Measurements from ENCODE around the gene HAPLN3. TPM values are rescaled to one million over a fixed set of nuclear protein-coding genes. Genes with fewer than 3 reads are reported as not detected.

Gene HAPLN3
- total and polyA plus RNA-seq, 2 of the 4 experiments (the other 2 are of a cell fraction) = 5.9 to 28.6 TPM

DNA sequence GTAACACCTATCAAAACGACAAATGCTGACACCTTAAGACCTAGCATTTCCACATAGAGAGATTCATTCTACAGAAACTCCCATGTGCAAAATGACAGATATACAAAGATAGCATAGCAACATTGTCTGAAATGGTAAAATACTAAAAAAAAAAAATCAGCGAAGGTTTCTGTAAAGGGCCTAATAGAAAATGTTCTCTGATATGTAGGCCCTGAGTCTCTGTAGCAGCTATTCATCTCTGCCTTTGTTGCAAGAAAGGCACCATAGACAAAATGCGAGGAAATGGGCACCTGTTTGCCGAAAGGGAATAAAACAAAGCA is 18.5 kb upstream of the HAPLN3 start:
- no peak for DNase-seq
- H4K91ac ChIP-seq (ENCODE audit: insufficient read depth, low read depth, low read length) = no peak overlapping the region
- H3K18ac ChIP-seq (ENCODE audit: low read depth, low read length) = peak overlapping the region; percentile 44; the same call in 1 of the 2 replicates
- no peak overlapping the region for H2AK9ac ChIP-seq (replicated peaks; ENCODE audit: low read depth, low read length, poor library complexity)
- peak overlapping the region; percentile 83 for H3K27ac ChIP-seq (ENCODE audit: insufficient read depth, low read length)
- BruUV-seq (replicated peaks) = no TSS peak
- no CpG with 5 or more reads among the region's 4 CpGs for WGBS, 2 experiments (ENCODE audit: extremely low coverage in 2 of 2, insufficient read length in 1 of 2)
- intact Hi-C loops (cut with micrococcal nuclease) (loop anchor here (1.0 kb wide), 1 partner anchor 88 kb away; no protein-coding TSS in a partner anchor), dilution Hi-C loops (cut with HindIII; ENCODE audit: low sequenced_read_pairs, unreplicated experiment) (loop anchor here (25.0 kb wide), 1 partner anchor 98 kb away; no protein-coding TSS in a partner anchor), in situ Hi-C loops (cut with MboI; ENCODE audit: low sequenced_read_pairs) (no loop called here)
- no peaks in the 10 kb centered on the region for H3K9me3 ChIP-seq (ENCODE audit: control insufficient read depth, insufficient read depth, low read length)
- H4K5ac ChIP-seq (ENCODE audit: low read depth, low read length) = peak overlapping the region; percentile 75; the same call in 1 of the 2 replicates
- 0 out of 2 replicates have a peak overlapping the region, but pooled peaks have one; percentile 27 for H3K4ac ChIP-seq (ENCODE audit: low read depth, low read length)
- H2BK5ac ChIP-seq (ENCODE audit: low read depth, low read length, poor library complexity, severe bottlenecking) = peak overlapping the region; percentile 68
- H3K9ac ChIP-seq (ENCODE audit: low read depth, low read length) = peak overlapping the region; percentile 61
- ChIA-PET POLR2A (ENCODE audit: unreplicated experiment) (no interaction called here), CTCF (interaction anchor here (0.7 kb wide), 1 partner anchor 9 kb away, joined by 4 read pairs; no protein-coding TSS in a partner anchor)
- peaks cover 18% of the 10 kb centered on the region for H3K36me3 ChIP-seq (ENCODE audit: control insufficient read depth, insufficient read depth, low read length)
- peak overlapping the region; percentile 23; the same call in 1 of the 2 replicates for H3K14ac ChIP-seq (replicated peaks; ENCODE audit: low read depth, low read length)
- H3K27me3 ChIP-seq (ENCODE audit: control insufficient read depth, insufficient read depth, low read length) = no peaks in the 10 kb centered on the region
- H3K4me3 ChIP-seq (ENCODE audit: insufficient read depth, low read depth, low read length) = peak overlapping the region; percentile 97; the same call in 1 of the 2 replicates
- H2BK20ac ChIP-seq (ENCODE audit: low read depth, low read length) = peak overlapping the region; percentile 8; the same call in 1 of the 2 replicates
- peaks cover 14 to 38% of the 10 kb centered on the region in 2 experiments; a peak in 3 of 4 replicates for H3K79me1 ChIP-seq (ENCODE audit: low read depth in 1 of 2, low read length in 2 of 2)
- peaks cover 23% of the 10 kb centered on the region for H3K9me1 ChIP-seq (ENCODE audit: insufficient read depth, low read length)
- H2AFZ ChIP-seq (replicated peaks; ENCODE audit: low read length, poor library complexity) = peak overlapping the region; percentile 93
- no peak overlapping the region for H2AK5ac ChIP-seq (ENCODE audit: low read depth, low read length)
- H3K23ac ChIP-seq (ENCODE audit: low read depth, low read length) = peak overlapping the region; percentile 79; the same call in 1 of the 2 replicates
- TF ChIP-seq, protein P1, sequence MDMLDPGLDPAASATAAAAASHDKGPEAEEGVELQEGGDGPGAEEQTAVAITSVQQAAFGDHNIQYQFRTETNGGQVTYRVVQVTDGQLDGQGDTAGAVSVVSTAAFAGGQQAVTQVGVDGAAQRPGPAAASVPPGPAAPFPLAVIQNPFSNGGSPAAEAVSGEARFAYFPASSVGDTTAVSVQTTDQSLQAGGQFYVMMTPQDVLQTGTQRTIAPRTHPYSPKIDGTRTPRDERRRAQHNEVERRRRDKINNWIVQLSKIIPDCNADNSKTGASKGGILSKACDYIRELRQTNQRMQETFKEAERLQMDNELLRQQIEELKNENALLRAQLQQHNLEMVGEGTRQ (IDR thresholded peaks at IDR 0.05; ENCODE audit: low read depth, low read length) = no peak
- TF ChIP-seq CHD1 (IDR thresholded peaks at IDR 0.05; ENCODE audit: low read depth, low read length) (no peak), RFX5 (IDR thresholded peaks at IDR 0.05; ENCODE audit: low read depth, low read length) (no peak), CEBPB (IDR thresholded peaks at IDR 0.05; ENCODE audit: low read depth, low read length) (no peak), RCOR1 (IDR thresholded peaks at IDR 0.05; ENCODE audit: insufficient replicate concordance, low read length) (no peak), RAD21 (IDR thresholded peaks at IDR 0.05; ENCODE audit: low read length) (no peak), BHLHE40 (IDR thresholded peaks at IDR 0.05; ENCODE audit: low read depth, low read length) (no peak), FOS (IDR thresholded peaks at IDR 0.05; ENCODE audit: low read depth, low read length) (no peak)
- TF ChIP-seq, protein P2, sequence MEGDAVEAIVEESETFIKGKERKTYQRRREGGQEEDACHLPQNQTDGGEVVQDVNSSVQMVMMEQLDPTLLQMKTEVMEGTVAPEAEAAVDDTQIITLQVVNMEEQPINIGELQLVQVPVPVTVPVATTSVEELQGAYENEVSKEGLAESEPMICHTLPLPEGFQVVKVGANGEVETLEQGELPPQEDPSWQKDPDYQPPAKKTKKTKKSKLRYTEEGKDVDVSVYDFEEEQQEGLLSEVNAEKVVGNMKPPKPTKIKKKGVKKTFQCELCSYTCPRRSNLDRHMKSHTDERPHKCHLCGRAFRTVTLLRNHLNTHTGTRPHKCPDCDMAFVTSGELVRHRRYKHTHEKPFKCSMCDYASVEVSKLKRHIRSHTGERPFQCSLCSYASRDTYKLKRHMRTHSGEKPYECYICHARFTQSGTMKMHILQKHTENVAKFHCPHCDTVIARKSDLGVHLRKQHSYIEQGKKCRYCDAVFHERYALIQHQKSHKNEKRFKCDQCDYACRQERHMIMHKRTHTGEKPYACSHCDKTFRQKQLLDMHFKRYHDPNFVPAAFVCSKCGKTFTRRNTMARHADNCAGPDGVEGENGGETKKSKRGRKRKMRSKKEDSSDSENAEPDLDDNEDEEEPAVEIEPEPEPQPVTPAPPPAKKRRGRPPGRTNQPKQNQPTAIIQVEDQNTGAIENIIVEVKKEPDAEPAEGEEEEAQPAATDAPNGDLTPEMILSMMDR (conservative IDR thresholded peaks at IDR 0.05; ENCODE audit: low read depth, low read length) = no peak
- peak overlapping the region; percentile 15 to 80; a peak in 3 of 4 replicates for H4K8ac ChIP-seq (ENCODE audit: low read depth in 2 of 2, low read length in 2 of 2)
- no peak overlapping the region for H3K56ac ChIP-seq (ENCODE audit: extremely low read depth, insufficient read depth, low read length)
- ATAC-seq (ENCODE audit: low read depth) = no peak
- peaks cover 35% of the 10 kb centered on the region for H4K20me1 ChIP-seq (ENCODE audit: insufficient read depth, low read length)
- H3K4me2 ChIP-seq (ENCODE audit: low read depth, low read length) = peak overlapping the region; percentile 79
- peaks cover 24% of the 10 kb centered on the region for H3K4me1 ChIP-seq (ENCODE audit: control insufficient read depth, insufficient read depth, low read length)
- peak overlapping the region; percentile 39; the same call in 1 of the 3 replicates for H2BK15ac ChIP-seq (ENCODE audit: low read depth, low read length)
- H2BK120ac ChIP-seq (ENCODE audit: low read depth, low read length) = peak overlapping the region; percentile 5; the same call in 1 of the 2 replicates

Measured in IMR-90 (cell line).